Measurements from ENCODE around the gene ITLN2. TPM values are rescaled to one million over a fixed set of nuclear protein-coding genes. Genes with fewer than 3 reads are reported as not detected.

The ITLN2 gene
- polyA plus RNA-seq, 1 donor (not counting 4 experiments of a cell fraction or from before 2014, with no cell fraction given) = 0.22 TPM

DNA sequence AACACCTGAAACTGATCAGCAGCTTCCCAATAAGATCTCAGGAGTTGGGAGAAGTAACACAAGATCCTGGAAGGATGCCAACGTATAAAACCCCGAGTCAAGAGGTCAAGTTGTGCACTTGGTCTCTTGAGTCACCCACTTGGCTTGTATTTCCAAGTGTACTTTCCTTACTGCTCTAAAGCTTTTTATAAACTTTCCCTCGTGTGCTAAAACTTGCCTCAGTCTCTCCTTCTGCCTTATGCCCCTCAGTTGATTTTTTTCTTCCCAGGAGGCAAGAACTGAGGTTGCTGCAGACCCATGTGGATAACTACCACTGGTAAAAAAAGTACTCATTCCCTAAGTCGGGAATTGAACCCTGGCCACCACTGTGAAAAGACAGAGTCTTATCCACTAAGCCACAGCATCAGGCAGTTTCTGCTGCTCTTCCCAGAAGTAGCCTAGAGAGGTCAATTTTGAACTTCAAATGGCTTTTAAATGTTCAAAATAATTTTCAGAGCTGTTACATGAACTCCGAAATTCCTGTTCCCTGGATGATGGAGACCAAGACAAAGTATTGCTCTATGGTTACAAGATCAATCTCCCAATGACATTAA lies 28.9 kb downstream of the ITLN2 start:
- Histone ChIP-seq H3K36me3 (ENCODE audit: control insufficient read depth in 2 of 2, extremely low read depth in 1 of 2, insufficient read depth in 2 of 2, low read length in 2 of 2) (no peaks in the 10 kb centered on the region), H3K9me3 (ENCODE audit: control insufficient read depth, low read depth, low read length) (no peaks in the 10 kb centered on the region), H4K20me1 (ENCODE audit: control insufficient read depth, extremely low read depth, insufficient read depth, low read length) (no peaks in the 10 kb centered on the region), H3K9ac (ENCODE audit: control insufficient read depth, extremely low read depth, insufficient read depth, low read length) (no peak overlapping the region), H3K27ac (ENCODE audit: control insufficient read depth, insufficient read depth, low read length) (no peak overlapping the region), H3K4me2 (ENCODE audit: control insufficient read depth, extremely low read depth, insufficient read depth, low read depth, low read length) (no peak overlapping the region), H3K4me3 (ENCODE audit: control insufficient read depth in 2 of 3, extremely low read depth in 1 of 3, insufficient read depth in 2 of 3, low read depth in 1 of 3, low read length in 3 of 3) (no peak overlapping the region), H2AFZ (ENCODE audit: control insufficient read depth, low read length) (no peak overlapping the region), H3K9me1 (ENCODE audit: control insufficient read depth, extremely low read depth, insufficient read depth, low read length) (no peaks in the 10 kb centered on the region), H3K27me3 (ENCODE audit: control insufficient read depth, extremely low read depth, insufficient read depth, low read length) (no peaks in the 10 kb centered on the region), H3K4me1 (ENCODE audit: control insufficient read depth, extremely low read depth, insufficient read depth, low read length) (no peaks in the 10 kb centered on the region), H3K79me2 (ENCODE audit: control insufficient read depth, insufficient read depth, low read length) (no peaks in the 10 kb centered on the region)
- dilution Hi-C loops (cut with MboI; ENCODE audit: extremely low pct_ligation_motif_present, low sequenced_read_pairs) = no loop called here
- TF ChIP-seq, protein P1, sequence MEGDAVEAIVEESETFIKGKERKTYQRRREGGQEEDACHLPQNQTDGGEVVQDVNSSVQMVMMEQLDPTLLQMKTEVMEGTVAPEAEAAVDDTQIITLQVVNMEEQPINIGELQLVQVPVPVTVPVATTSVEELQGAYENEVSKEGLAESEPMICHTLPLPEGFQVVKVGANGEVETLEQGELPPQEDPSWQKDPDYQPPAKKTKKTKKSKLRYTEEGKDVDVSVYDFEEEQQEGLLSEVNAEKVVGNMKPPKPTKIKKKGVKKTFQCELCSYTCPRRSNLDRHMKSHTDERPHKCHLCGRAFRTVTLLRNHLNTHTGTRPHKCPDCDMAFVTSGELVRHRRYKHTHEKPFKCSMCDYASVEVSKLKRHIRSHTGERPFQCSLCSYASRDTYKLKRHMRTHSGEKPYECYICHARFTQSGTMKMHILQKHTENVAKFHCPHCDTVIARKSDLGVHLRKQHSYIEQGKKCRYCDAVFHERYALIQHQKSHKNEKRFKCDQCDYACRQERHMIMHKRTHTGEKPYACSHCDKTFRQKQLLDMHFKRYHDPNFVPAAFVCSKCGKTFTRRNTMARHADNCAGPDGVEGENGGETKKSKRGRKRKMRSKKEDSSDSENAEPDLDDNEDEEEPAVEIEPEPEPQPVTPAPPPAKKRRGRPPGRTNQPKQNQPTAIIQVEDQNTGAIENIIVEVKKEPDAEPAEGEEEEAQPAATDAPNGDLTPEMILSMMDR (optimal IDR thresholded peaks at IDR 0.05 in 1 of 3, IDR thresholded peaks at IDR 0.05 in 1 of 3, conservative IDR thresholded peaks at IDR 0.05 in 1 of 3; ENCODE audit: extremely low read depth in 1 of 3, insufficient read depth in 2 of 3, low read length in 3 of 3) = no peak
- no peak for TF ChIP-seq EZH2 (IDR thresholded peaks at IDR 0.05; ENCODE audit: low read length)
- FAIRE-seq (no peak), DNase-seq (ENCODE audit: low read depth, low spot score) (no peak)

DNA sequence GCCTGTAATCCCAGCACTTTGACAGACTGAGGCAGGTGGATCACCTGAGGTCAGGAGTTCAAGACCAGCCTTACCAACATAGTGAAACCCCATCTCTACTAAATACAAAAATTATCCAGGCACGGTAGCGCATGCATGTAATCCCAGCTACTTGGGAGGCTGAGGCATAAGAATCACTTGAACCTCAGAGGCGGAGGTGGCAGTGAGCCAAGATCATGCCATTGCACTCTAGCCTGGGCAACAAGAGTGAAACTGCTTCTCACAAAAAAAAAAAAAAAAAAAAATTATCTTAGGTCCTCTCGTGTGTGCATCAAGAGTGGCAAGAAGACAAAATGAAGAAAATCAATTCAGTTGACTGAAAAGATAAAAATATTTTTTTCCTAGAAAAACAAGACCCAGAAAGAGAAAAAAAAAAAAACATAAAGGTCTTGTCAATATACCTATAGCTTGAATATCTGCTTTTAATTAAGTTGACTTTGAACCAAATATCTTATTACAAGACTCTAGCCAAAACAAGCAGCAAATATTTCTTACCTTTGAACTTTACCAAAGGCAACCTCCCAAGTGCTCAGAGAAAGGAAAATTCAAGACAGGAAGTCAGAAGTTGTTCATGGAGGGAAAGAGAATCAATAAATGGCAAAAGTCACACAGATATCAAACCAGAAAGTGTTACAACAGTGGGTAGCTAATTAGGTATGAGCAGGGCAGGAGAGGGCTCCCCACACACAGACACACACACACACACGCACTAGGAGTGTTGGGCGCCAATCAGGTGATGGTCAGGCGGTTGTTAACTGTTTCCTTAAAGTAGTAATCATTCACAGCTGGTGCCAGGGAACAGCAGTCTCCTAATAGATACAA lies 29.6 kb downstream of the ITLN2 start:
- FAIRE-seq (no peak), DNase-seq (ENCODE audit: low read depth, low spot score) (no peak)
- Histone ChIP-seq H3K36me3 (ENCODE audit: control insufficient read depth in 2 of 2, extremely low read depth in 1 of 2, insufficient read depth in 2 of 2, low read length in 2 of 2) (no peaks in the 10 kb centered on the region), H3K27me3 (ENCODE audit: control insufficient read depth, extremely low read depth, insufficient read depth, low read length) (no peaks in the 10 kb centered on the region), H2AFZ (ENCODE audit: control insufficient read depth, low read length) (no peak overlapping the region), H4K20me1 (ENCODE audit: control insufficient read depth, extremely low read depth, insufficient read depth, low read length) (no peaks in the 10 kb centered on the region), H3K9ac (ENCODE audit: control insufficient read depth, extremely low read depth, insufficient read depth, low read length) (no peak overlapping the region), H3K4me1 (ENCODE audit: control insufficient read depth, extremely low read depth, insufficient read depth, low read length) (no peaks in the 10 kb centered on the region), H3K79me2 (ENCODE audit: control insufficient read depth, insufficient read depth, low read length) (no peaks in the 10 kb centered on the region), H3K27ac (ENCODE audit: control insufficient read depth, insufficient read depth, low read length) (no peak overlapping the region), H3K4me3 (ENCODE audit: control insufficient read depth in 2 of 3, extremely low read depth in 1 of 3, insufficient read depth in 2 of 3, low read depth in 1 of 3, low read length in 3 of 3) (no peak overlapping the region), H3K4me2 (ENCODE audit: control insufficient read depth, extremely low read depth, insufficient read depth, low read depth, low read length) (no peak overlapping the region), H3K9me1 (ENCODE audit: control insufficient read depth, extremely low read depth, insufficient read depth, low read length) (no peaks in the 10 kb centered on the region), H3K9me3 (ENCODE audit: control insufficient read depth, low read depth, low read length) (no peaks in the 10 kb centered on the region)
- dilution Hi-C loops (cut with MboI; ENCODE audit: extremely low pct_ligation_motif_present, low sequenced_read_pairs) = no loop called here
- TF ChIP-seq, protein P1 (optimal IDR thresholded peaks at IDR 0.05 in 1 of 3, IDR thresholded peaks at IDR 0.05 in 1 of 3, conservative IDR thresholded peaks at IDR 0.05 in 1 of 3; ENCODE audit: extremely low read depth in 1 of 3, insufficient read depth in 2 of 3, low read length in 3 of 3) = no peak
- TF ChIP-seq EZH2 (IDR thresholded peaks at IDR 0.05; ENCODE audit: low read length) = no peak

Measured in keratinocyte (primary cell).